Stimulated activated CD4-positive, alpha-beta T cell treated with anti-CD3 and anti-CD28 coated beads, TNF-alpha, amount 100 ng/mL, for 4 hours (primary cell): ENCODE measurements around the gene IL11.

Experiments
- DNase-seq, 3 experiments: peaks; one replicate each; pipeline ENCODE4 v3.0.0-alpha.2; 2020; ENCODE audit warnings: low read depth in 3 of 3

The IL11 gene

GRCh38 chr19:55391191-55391670, 21.0 kb upstream of the IL11 start:
- DNase-seq: no peak

- DNase-seq: no peak
These were observed 20.2 kb upstream of the IL11 start for GRCh38 chr19:55390461-55390880.

GRCh38 chr19:55389386-55390317, 19.4 kb upstream of the IL11 start:
- no peak for DNase-seq

- no peak for DNase-seq
These were observed 17.7 kb upstream of the IL11 start for GRCh38 chr19:55387736-55388497.

GRCh38 chr19:55386493-55386971, 16.3 kb upstream of the IL11 start:
- DNase-seq: no peak

- DNase-seq: peak; percentile 95 to 98 (median 97)
These were observed 15.6 kb upstream of the IL11 start, which contains the start of gene RPL28 for GRCh38 chr19:55385724-55386492. Gene RPL28, plus strand, starts transcription at chr19:55385932. Its CDS starts 426 bp downstream, at chr19:55386358.

- peak; percentile 87 to 91 (median 91) for DNase-seq
These were observed 14.9 kb upstream of the IL11 start for GRCh38 chr19:55384920-55385723.

GRCh38 chr19:55384131-55384919, 14.1 kb upstream of the IL11 start, which contains the start of gene TMEM238:
Gene TMEM238, minus strand, starts transcription at chr19:55384292. Its CDS starts 33 bp downstream, at chr19:55384259.
- peak in 1 of 3 experiments; percentile 47 for DNase-seq

- DNase-seq: peak in 2 of 3 experiments; percentile 24 to 43
These were observed 13.2 kb upstream of the IL11 start for GRCh38 chr19:55383279-55384130.

GRCh38 chr19:55382522-55383054, 12.3 kb upstream of the IL11 start:
- no peak for DNase-seq

GRCh38 chr19:55382013-55382412, 11.8 kb upstream of the IL11 start:
- DNase-seq: no peak

- DNase-seq: no peak
These were observed 8.9 kb upstream of the IL11 start for GRCh38 chr19:55379174-55379573.

GRCh38 chr19:55377356-55378131, 7.3 kb upstream of the IL11 start:
- DNase-seq: no peak

- no peak for DNase-seq
These were observed 6.1 kb upstream of the IL11 start, which contains the start of gene TMEM190 for GRCh38 chr19:55376241-55376933. Gene TMEM190, plus strand, starts transcription at chr19:55376826. Its CDS starts 28 bp downstream, at chr19:55376854.

GRCh38 chr19:55373993-55374757, 3.9 kb upstream of the IL11 start:
- no peak for DNase-seq
